Astrocyte of the cerebellum (primary cell): ENCODE data around the gene DUSP23.

Experiments
- DNase-seq: peaks from one replicate; pipeline ENCODE4 v3.0.0-alpha.2; 2011; ENCODE audit warnings: low read depth
- H3K4me3 ChIP-seq: 2 replicates; pipeline ENCODE4 v1.5.1; 2011; ENCODE audit warnings: mild to moderate bottlenecking, low read depth, low read length, moderate library complexity
- CTCF ChIP-seq: IDR thresholded peaks from 2 replicates; pipeline ENCODE4 v1.5.1; 2012; ENCODE audit warnings: low read length, low read depth, moderate library complexity, mild to moderate bottlenecking; ENCODE audit errors: missing control alignments
- in situ Hi-C: cut with HindIII; loops from 2 replicates; pipeline ENCODE4 v1.10.0; 2017; ENCODE audit warnings: low sequenced_read_pairs

Gene DUSP23

GRCh38 chr1:159765806-159766205, 15.0 kb upstream of the DUSP23 start:
- H3K4me3 ChIP-seq, result no peak overlapping the region
- DNase-seq, result no peak
- in situ Hi-C loops, result no loop called here
- no peak for TF ChIP-seq CTCF

- no peak for TF ChIP-seq CTCF
- in situ Hi-C loops, result no loop called here
- DNase-seq, result no peak
- no peak overlapping the region for H3K4me3 ChIP-seq
These were observed 9.5 kb upstream of the DUSP23 start for GRCh38 chr1:159771127-159771895.

GRCh38 chr1:159774465-159774864, 6.3 kb upstream of the DUSP23 start:
- no peak for TF ChIP-seq CTCF
- no peak for DNase-seq
- no peak overlapping the region for H3K4me3 ChIP-seq
- in situ Hi-C loops, result no loop called here

- TF ChIP-seq CTCF, result no peak
- in situ Hi-C loops, result loop anchor here (25.0 kb wide), 1 partner anchor 237 kb away; no protein-coding TSS in a partner anchor
- H3K4me3 ChIP-seq, result no peak overlapping the region
- DNase-seq, result no peak
These were observed 5.0 kb upstream of the DUSP23 start for GRCh38 chr1:159775716-159776115.

- no peak for TF ChIP-seq CTCF
- no peak for DNase-seq
- in situ Hi-C loops, result loop anchor here (25.0 kb wide), 1 partner anchor 234 kb away; no protein-coding TSS in a partner anchor
- no peak overlapping the region for H3K4me3 ChIP-seq
These were observed 2.5 kb upstream of the DUSP23 start for GRCh38 chr1:159778266-159778665.

GRCh38 chr1:159779403-159779851, 1.3 kb upstream of the DUSP23 start:
- no peak for TF ChIP-seq CTCF
- in situ Hi-C loops, result loop anchor here (25.0 kb wide), 1 partner anchor 233 kb away; no protein-coding TSS in a partner anchor
- H3K4me3 ChIP-seq, result no peak overlapping the region
- peak; percentile 95 for DNase-seq
